Glutamatergic neuron (in vitro differentiated cells): Measurements from ENCODE around the gene NFAT5. TPM values are rescaled to one million over a fixed set of nuclear protein-coding genes. Genes with fewer than 3 reads are reported as not detected.
"Not testable (repeated sequence)": the region's sequence is repeated elsewhere in the genome, so short reads cannot be mapped to it uniquely, and the experiment has no call there.

ENCODE experiments used
- DNase-seq: peaks from one replicate; pipeline ENCODE4 v3.0.0; 2022
- H3K27ac Mint-ChIP-seq: one replicate; pipeline ENCODE4 v1.8.0; 2020; ENCODE audit warnings: mild to moderate bottlenecking, mixed read lengths, inconsistent platforms; ENCODE audit not compliant: unreplicated experiment
- H3K27me3 Mint-ChIP-seq: one replicate; pipeline ENCODE4 v1.8.0; 2020; ENCODE audit warnings: mild to moderate bottlenecking, moderate library complexity, mixed read lengths, inconsistent platforms; ENCODE audit not compliant: unreplicated experiment
- H3K36me3 Mint-ChIP-seq: one replicate; pipeline ENCODE4 v1.8.0; 2020; ENCODE audit warnings: mild to moderate bottlenecking, mixed read lengths, inconsistent platforms; ENCODE audit not compliant: unreplicated experiment
- H3K4me1 Mint-ChIP-seq: one replicate; pipeline ENCODE4 v1.8.0; 2020; ENCODE audit warnings: mild to moderate bottlenecking, low read depth, mixed read lengths, inconsistent platforms; ENCODE audit not compliant: unreplicated experiment
- H3K4me3 Mint-ChIP-seq: one replicate; pipeline ENCODE4 v1.8.0; 2020; ENCODE audit warnings: mild to moderate bottlenecking, mixed read lengths, inconsistent platforms; ENCODE audit not compliant: unreplicated experiment
- H3K9me3 Mint-ChIP-seq: one replicate; pipeline ENCODE4 v1.8.0; 2020; ENCODE audit warnings: mild to moderate bottlenecking, moderate library complexity, mixed read lengths, inconsistent platforms; ENCODE audit not compliant: unreplicated experiment
- CTCF ChIP-seq: fragments of 200-600 bp; sonication (generic); IDR thresholded peaks from one replicate; pipeline ENCODE4 v1.5.0; 2021; ENCODE audit not compliant: partially characterized antibody, unreplicated experiment
- total RNA-seq: library from RNA; stranded (reverse); fragmentation: NEBNext Ultra II Directional; extraction: Animal tissue kit (Norgen Biotek cat#: 25700); gene quantifications from one replicate; pipeline ENCODE4 v1.2.1, GENCODE V29; 2021; ENCODE audit not compliant: unreplicated experiment

The NFAT5 gene
- total RNA-seq, 1 donor from 2014 or later: 26.3 TPM

- DNase-seq: no peak
- Mint-ChIP-seq H3K4me1 (peaks cover 10% of the 10 kb centered on the region), H3K9me3 (peaks cover 2% of the 10 kb centered on the region), H3K27me3 (peaks cover 4% of the 10 kb centered on the region), H3K36me3 (no peaks in the 10 kb centered on the region), H3K27ac (no peak overlapping the region), H3K4me3 (no peak overlapping the region)
- TF ChIP-seq CTCF: no peak
Observed at GRCh38 chr16:69727916-69728270, 162.1 kb downstream of the NFAT5 start.

GRCh38 chr16:69729030-69729429 lies 163.3 kb downstream of the NFAT5 start:
- not testable (repeated sequence) for H3K27ac Mint-ChIP-seq, H3K36me3 Mint-ChIP-seq, H3K9me3 Mint-ChIP-seq, H3K4me3 Mint-ChIP-seq, DNase-seq, H3K4me1 Mint-ChIP-seq, H3K27me3 Mint-ChIP-seq

- not testable (repeated sequence) for H3K27me3 Mint-ChIP-seq, H3K36me3 Mint-ChIP-seq, H3K9me3 Mint-ChIP-seq, DNase-seq, H3K27ac Mint-ChIP-seq, H3K4me1 Mint-ChIP-seq, H3K4me3 Mint-ChIP-seq
Observed at GRCh38 chr16:69731280-69731679, 165.5 kb downstream of the NFAT5 start.

- DNase-seq: no peak
- Mint-ChIP-seq H3K27me3 (peaks cover 2% of the 10 kb centered on the region), H3K27ac (no peak overlapping the region), H3K36me3 (no peaks in the 10 kb centered on the region), H3K4me3 (no peak overlapping the region), H3K4me1 (no peaks in the 10 kb centered on the region), H3K9me3 (peaks cover 5% of the 10 kb centered on the region)
- TF ChIP-seq CTCF: no peak
Observed at GRCh38 chr16:69732101-69732500, 166.3 kb downstream of the NFAT5 start.

GRCh38 chr16:69741519-69741918 lies 175.8 kb downstream of the NFAT5 start:
- Mint-ChIP-seq H3K27me3 (peaks cover 2% of the 10 kb centered on the region), H3K36me3 (peaks cover 4% of the 10 kb centered on the region), H3K4me1 (no peaks in the 10 kb centered on the region), H3K27ac (no peak overlapping the region), H3K4me3 (no peak overlapping the region), H3K9me3 (peaks cover 5% of the 10 kb centered on the region)
- TF ChIP-seq CTCF: no peak
- DNase-seq: no peak

GRCh38 chr16:69741951-69742904 lies 176.5 kb downstream of the NFAT5 start:
- H3K4me1 Mint-ChIP-seq: no peaks in the 10 kb centered on the region
- no peak overlapping the region for H3K4me3 Mint-ChIP-seq
- no peak overlapping the region for H3K27ac Mint-ChIP-seq
- peaks cover 4% of the 10 kb centered on the region for H3K36me3 Mint-ChIP-seq
- DNase-seq: no peak
- H3K27me3 Mint-ChIP-seq: peaks cover 2% of the 10 kb centered on the region
- H3K9me3 Mint-ChIP-seq: peaks cover 2% of the 10 kb centered on the region
- no peak for TF ChIP-seq CTCF
